ENCODE results near the gene CYB561D2. TPM values are rescaled to one million over a fixed set of nuclear protein-coding genes. Genes with fewer than 3 reads are reported as not detected.

The CYB561D2 gene
- total and polyA plus RNA-seq, 8 donors: 8.5 to 28.3 (median 11.2) TPM

GRCh38 chr3:50378757-50379156 is 28.1 kb downstream of the CYB561D2 start:
- no peak overlapping the region for H3K27ac ChIP-seq
- H3K36me3 ChIP-seq: no peaks in the 10 kb centered on the region
- intact Hi-C loops (cut with DNase I): loop anchor here in 1 of 2 donors (10.0 kb wide), 1 partner anchor 156 kb away; no protein-coding TSS in a partner anchor
- H3K4me1 ChIP-seq: no peaks in the 10 kb centered on the region
- DNase-seq (no peak), ATAC-seq (no peak)
- H3K27me3 ChIP-seq: no peaks in the 10 kb centered on the region
- TF ChIP-seq, protein P1, sequence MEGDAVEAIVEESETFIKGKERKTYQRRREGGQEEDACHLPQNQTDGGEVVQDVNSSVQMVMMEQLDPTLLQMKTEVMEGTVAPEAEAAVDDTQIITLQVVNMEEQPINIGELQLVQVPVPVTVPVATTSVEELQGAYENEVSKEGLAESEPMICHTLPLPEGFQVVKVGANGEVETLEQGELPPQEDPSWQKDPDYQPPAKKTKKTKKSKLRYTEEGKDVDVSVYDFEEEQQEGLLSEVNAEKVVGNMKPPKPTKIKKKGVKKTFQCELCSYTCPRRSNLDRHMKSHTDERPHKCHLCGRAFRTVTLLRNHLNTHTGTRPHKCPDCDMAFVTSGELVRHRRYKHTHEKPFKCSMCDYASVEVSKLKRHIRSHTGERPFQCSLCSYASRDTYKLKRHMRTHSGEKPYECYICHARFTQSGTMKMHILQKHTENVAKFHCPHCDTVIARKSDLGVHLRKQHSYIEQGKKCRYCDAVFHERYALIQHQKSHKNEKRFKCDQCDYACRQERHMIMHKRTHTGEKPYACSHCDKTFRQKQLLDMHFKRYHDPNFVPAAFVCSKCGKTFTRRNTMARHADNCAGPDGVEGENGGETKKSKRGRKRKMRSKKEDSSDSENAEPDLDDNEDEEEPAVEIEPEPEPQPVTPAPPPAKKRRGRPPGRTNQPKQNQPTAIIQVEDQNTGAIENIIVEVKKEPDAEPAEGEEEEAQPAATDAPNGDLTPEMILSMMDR (IDR thresholded peaks at IDR 0.05): no peak
- no peak overlapping the region for H3K4me3 ChIP-seq
- H3K9me3 ChIP-seq: no peaks in the 10 kb centered on the region

- TF ChIP-seq, protein P1 (IDR thresholded peaks at IDR 0.05): no peak
- Histone ChIP-seq H3K4me1 (no peaks in the 10 kb centered on the region), H3K27ac (no peak overlapping the region), H3K9me3 (no peaks in the 10 kb centered on the region), H3K4me3 (no peak overlapping the region), H3K36me3 (no peaks in the 10 kb centered on the region), H3K27me3 (no peaks in the 10 kb centered on the region)
- intact Hi-C loops (cut with DNase I): no loop called here
- ATAC-seq: no peak
- DNase-seq: no peak
Observed at GRCh38 chr3:50380405-50381085, 29.9 kb downstream of the CYB561D2 start.

DNA sequence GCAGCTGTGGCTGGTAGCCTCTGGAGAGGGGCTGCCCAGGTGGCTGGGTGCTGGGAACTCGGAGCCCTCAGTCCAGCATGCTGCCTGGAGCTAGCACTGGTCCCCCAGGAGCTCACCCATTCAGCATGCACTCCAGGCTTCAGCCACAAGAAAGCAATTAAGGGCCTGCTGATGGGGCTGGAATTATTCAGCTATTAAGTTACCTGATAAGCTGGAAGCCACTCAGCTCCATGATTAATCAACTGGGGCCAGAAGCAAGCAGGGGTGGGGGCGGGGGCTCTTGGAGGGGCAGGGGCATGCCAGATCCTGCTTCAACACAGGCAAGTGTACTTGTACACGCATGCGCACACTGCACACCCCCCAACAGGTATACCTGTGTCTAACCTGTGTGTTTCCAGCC is 30.7 kb downstream of the CYB561D2 start:
- H3K27ac ChIP-seq: no peak overlapping the region
- H3K4me1 ChIP-seq: no peaks in the 10 kb centered on the region
- TF ChIP-seq, protein P1 (IDR thresholded peaks at IDR 0.05): no peak
- intact Hi-C loops (cut with DNase I): no loop called here
- DNase-seq (no peak), ATAC-seq (no peak)
- H3K27me3 ChIP-seq: no peaks in the 10 kb centered on the region
- H3K4me3 ChIP-seq: no peak overlapping the region
- no peaks in the 10 kb centered on the region for H3K9me3 ChIP-seq
- H3K36me3 ChIP-seq: no peaks in the 10 kb centered on the region

DNA sequence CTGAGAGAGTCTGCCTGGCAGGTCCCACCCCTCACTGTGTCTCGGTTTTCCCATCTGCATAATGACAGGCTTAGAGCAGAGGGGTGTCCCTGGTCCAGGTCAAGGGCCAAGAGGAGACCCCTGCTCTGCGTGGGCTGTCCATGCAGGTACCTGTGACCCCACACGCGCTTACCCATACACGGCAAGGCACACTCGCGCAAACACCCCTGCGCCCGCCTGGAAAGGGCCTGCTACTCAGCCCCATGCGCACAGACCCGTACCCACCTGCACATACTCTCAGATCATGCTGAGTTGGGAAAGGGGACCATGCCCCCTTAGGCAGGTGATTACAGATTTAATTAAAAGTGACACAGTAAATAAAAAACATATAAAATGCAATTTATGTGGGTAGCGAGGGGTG is 32.1 kb downstream of the CYB561D2 start:
- DNase-seq (no peak), ATAC-seq (no peak)
- Histone ChIP-seq H3K4me3 (no peak overlapping the region), H3K4me1 (no peaks in the 10 kb centered on the region), H3K27ac (no peak overlapping the region), H3K36me3 (no peaks in the 10 kb centered on the region), H3K27me3 (no peaks in the 10 kb centered on the region), H3K9me3 (no peaks in the 10 kb centered on the region)
- intact Hi-C loops (cut with DNase I): no loop called here
- TF ChIP-seq, protein P1 (IDR thresholded peaks at IDR 0.05): no peak

- Histone ChIP-seq H3K4me1 (no peaks in the 10 kb centered on the region), H3K27ac (no peak overlapping the region), H3K27me3 (no peaks in the 10 kb centered on the region), H3K36me3 (no peaks in the 10 kb centered on the region), H3K4me3 (no peak overlapping the region), H3K9me3 (no peaks in the 10 kb centered on the region)
- TF ChIP-seq, protein P1 (IDR thresholded peaks at IDR 0.05): no peak
- no peak for ATAC-seq
- DNase-seq: no peak
- intact Hi-C loops (cut with DNase I): no loop called here
Observed at GRCh38 chr3:50383750-50384149, 33.1 kb downstream of the CYB561D2 start.

Data from left lung (tissue), 10 donors.